NT2/D1 (cell line): ENCODE results near the gene PATJ.

Experiments used
- DNase-seq: peaks from one replicate; pipeline ENCODE4 v3.0.0-alpha.2; 2011; ENCODE audit warnings: low read depth, low spot score
- H3K27me3 ChIP-seq: 2 replicates; pipeline ENCODE4 v1.6.0; 2011; ENCODE audit warnings: mild to moderate bottlenecking; ENCODE audit not compliant: insufficient read length, insufficient read depth
- H3K36me3 ChIP-seq: 2 replicates; pipeline ENCODE4 v1.6.1; 2011; ENCODE audit warnings: mild to moderate bottlenecking, low read length, mixed read lengths; ENCODE audit not compliant: insufficient read depth, insufficient read length
- H3K4me1 ChIP-seq: 2 replicates; pipeline ENCODE4 v1.5.1; 2011; ENCODE audit not compliant: insufficient read depth, insufficient read length
- H3K4me3 ChIP-seq: 2 replicates; pipeline ENCODE4 v1.5.1; 2011; ENCODE audit warnings: low read depth; ENCODE audit not compliant: insufficient read length
- H3K9ac ChIP-seq: 2 replicates; pipeline ENCODE4 v1.6.0; 2011; ENCODE audit warnings: low read depth; ENCODE audit not compliant: insufficient read length
- H3K9me3 ChIP-seq: 2 replicates; pipeline ENCODE4 v1.5.1; 2011; ENCODE audit warnings: mild to moderate bottlenecking, low read length; ENCODE audit not compliant: insufficient read depth
- SUZ12 ChIP-seq: IDR thresholded peaks from 2 replicates; pipeline ENCODE4 v1.6.1; 2011; ENCODE audit not compliant: insufficient read length, insufficient read depth; ENCODE audit errors: extremely low read depth
- YY1 ChIP-seq: IDR thresholded peaks from 2 replicates; pipeline ENCODE4 v1.6.1; 2011; ENCODE audit not compliant: insufficient read length, insufficient read depth
- ZNF274 ChIP-seq: IDR thresholded peaks from 2 replicates; pipeline ENCODE4 v1.6.1; 2011; ENCODE audit warnings: mild to moderate bottlenecking, low read depth, low read length

Gene PATJ

GRCh38 chr1:61740751-61741700 is 1.3 kb upstream of the PATJ start:
- H3K9me3 ChIP-seq, result no peaks in the 10 kb centered on the region
- no peaks in the 10 kb centered on the region for H3K4me1 ChIP-seq
- H3K9ac ChIP-seq, result no peak overlapping the region
- no peak overlapping the region for H3K4me3 ChIP-seq
- H3K36me3 ChIP-seq, result no peaks in the 10 kb centered on the region
- TF ChIP-seq SUZ12 (no peak), YY1 (no peak), ZNF274 (no peak)
- H3K27me3 ChIP-seq, result no peaks in the 10 kb centered on the region
- no peak for DNase-seq

- H3K9ac ChIP-seq, result peak overlapping the region; percentile 91
- H3K27me3 ChIP-seq, result no peaks in the 10 kb centered on the region
- H3K4me3 ChIP-seq, result peak overlapping the region; percentile 59
- TF ChIP-seq YY1, result no peak
- no peak for TF ChIP-seq ZNF274
- no peak for TF ChIP-seq SUZ12
- H3K36me3 ChIP-seq, result no peaks in the 10 kb centered on the region
- DNase-seq, result no peak
- H3K9me3 ChIP-seq, result no peaks in the 10 kb centered on the region
- no peaks in the 10 kb centered on the region for H3K4me1 ChIP-seq
Observed at GRCh38 chr1:61742620-61743430, 545 bp downstream of the PATJ start.

- TF ChIP-seq SUZ12 (no peak), ZNF274 (no peak), YY1 (no peak)
- peak overlapping the region; percentile 59 for H3K4me3 ChIP-seq
- H3K9ac ChIP-seq, result peak overlapping the region; percentile 91
Observed at GRCh38 chr1:61743431-61743705, 1.1 kb downstream of the PATJ start.

GRCh38 chr1:61743716-61744580 is 1.7 kb downstream of the PATJ start:
- H3K4me1 ChIP-seq, result no peaks in the 10 kb centered on the region
- no peaks in the 10 kb centered on the region for H3K9me3 ChIP-seq
- H3K27me3 ChIP-seq, result no peaks in the 10 kb centered on the region
- H3K9ac ChIP-seq, result no peak overlapping the region
- H3K4me3 ChIP-seq, result no peak overlapping the region
- H3K36me3 ChIP-seq, result no peaks in the 10 kb centered on the region
- DNase-seq, result no peak
- no peak for TF ChIP-seq ZNF274
- TF ChIP-seq SUZ12, result no peak
- TF ChIP-seq YY1, result no peak

More at GRCh38 chr1:61743431-61743705, 1.1 kb downstream of the PATJ start:
- Histone ChIP-seq H3K9me3 (no peaks in the 10 kb centered on the region), H3K4me1 (no peaks in the 10 kb centered on the region), H3K36me3 (no peaks in the 10 kb centered on the region), H3K27me3 (no peaks in the 10 kb centered on the region)
- no peak for DNase-seq

- Histone ChIP-seq H3K4me1 (no peaks in the 10 kb centered on the region), H3K4me3 (no peak overlapping the region), H3K36me3 (no peaks in the 10 kb centered on the region), H3K9me3 (no peaks in the 10 kb centered on the region), H3K27me3 (no peaks in the 10 kb centered on the region), H3K9ac (no peak overlapping the region)
- TF ChIP-seq SUZ12 (no peak), YY1 (no peak), ZNF274 (no peak)
- DNase-seq, result no peak
Observed at GRCh38 chr1:61746813-61747212, 4.5 kb downstream of the PATJ start.

GRCh38 chr1:61748566-61748965 is 6.3 kb downstream of the PATJ start:
- Histone ChIP-seq H3K4me1 (no peaks in the 10 kb centered on the region), H3K4me3 (no peak overlapping the region), H3K36me3 (no peaks in the 10 kb centered on the region), H3K9me3 (no peaks in the 10 kb centered on the region), H3K27me3 (no peaks in the 10 kb centered on the region), H3K9ac (no peak overlapping the region)
- no peak for DNase-seq
- TF ChIP-seq SUZ12, result no peak
- TF ChIP-seq YY1, result no peak
- no peak for TF ChIP-seq ZNF274
